ENCODE results near the gene WIPI1.

DNA sequence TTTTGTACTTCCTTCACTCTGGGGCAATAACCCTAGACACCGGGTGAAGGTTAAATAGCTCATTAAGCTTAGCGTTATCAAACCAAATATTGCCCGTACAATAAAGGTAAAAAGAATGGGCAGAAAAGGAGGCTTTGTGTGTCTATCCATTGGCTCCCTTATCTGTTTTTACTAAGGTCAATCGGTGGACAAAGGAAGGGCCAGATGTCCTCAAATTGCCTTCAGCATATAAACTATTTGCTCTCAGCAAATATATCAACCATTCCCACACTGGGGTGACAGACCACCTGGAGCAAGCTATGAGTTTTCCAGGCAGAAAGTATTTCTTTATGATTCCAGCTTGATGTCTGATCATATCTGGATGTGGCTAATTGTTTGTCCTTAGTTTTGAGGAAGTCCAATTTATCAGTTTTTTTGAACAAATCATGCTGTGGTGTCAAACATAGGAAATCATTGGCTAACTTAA lies 25.3 kb upstream of the WIPI1 start:
- no peak for TF ChIP-seq NEUROD1 (IDR thresholded peaks at IDR 0.05; ENCODE audit: borderline replicate concordance, low read depth, low read length, partially characterized antibody)
- TF ChIP-seq RBM22 (IDR thresholded peaks at IDR 0.05; ENCODE audit: low read depth, low read length, poor library complexity, severe bottlenecking): no peak
- TF ChIP-seq RBM39 (optimal IDR thresholded peaks at IDR 0.05; ENCODE audit: low read depth, low read length): no peak
- TF ChIP-seq, protein P1, sequence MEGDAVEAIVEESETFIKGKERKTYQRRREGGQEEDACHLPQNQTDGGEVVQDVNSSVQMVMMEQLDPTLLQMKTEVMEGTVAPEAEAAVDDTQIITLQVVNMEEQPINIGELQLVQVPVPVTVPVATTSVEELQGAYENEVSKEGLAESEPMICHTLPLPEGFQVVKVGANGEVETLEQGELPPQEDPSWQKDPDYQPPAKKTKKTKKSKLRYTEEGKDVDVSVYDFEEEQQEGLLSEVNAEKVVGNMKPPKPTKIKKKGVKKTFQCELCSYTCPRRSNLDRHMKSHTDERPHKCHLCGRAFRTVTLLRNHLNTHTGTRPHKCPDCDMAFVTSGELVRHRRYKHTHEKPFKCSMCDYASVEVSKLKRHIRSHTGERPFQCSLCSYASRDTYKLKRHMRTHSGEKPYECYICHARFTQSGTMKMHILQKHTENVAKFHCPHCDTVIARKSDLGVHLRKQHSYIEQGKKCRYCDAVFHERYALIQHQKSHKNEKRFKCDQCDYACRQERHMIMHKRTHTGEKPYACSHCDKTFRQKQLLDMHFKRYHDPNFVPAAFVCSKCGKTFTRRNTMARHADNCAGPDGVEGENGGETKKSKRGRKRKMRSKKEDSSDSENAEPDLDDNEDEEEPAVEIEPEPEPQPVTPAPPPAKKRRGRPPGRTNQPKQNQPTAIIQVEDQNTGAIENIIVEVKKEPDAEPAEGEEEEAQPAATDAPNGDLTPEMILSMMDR (IDR thresholded peaks at IDR 0.05 in 2 of 3, conservative IDR thresholded peaks at IDR 0.05 in 1 of 3; ENCODE audit: insufficient read depth in 2 of 3, low read depth in 1 of 3, low read length in 3 of 3): no peak
- TF ChIP-seq, protein P2, sequence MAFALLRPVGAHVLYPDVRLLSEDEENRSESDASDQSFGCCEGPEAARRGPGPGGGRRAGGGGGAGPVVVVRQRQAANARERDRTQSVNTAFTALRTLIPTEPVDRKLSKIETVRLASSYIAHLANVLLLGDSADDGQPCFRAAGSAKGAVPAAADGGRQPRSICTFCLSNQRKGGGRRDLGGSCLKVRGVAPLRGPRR (CRISPR knock-in tag; IDR thresholded peaks at IDR 0.05): no peak
- TF ChIP-seq, protein P3, sequence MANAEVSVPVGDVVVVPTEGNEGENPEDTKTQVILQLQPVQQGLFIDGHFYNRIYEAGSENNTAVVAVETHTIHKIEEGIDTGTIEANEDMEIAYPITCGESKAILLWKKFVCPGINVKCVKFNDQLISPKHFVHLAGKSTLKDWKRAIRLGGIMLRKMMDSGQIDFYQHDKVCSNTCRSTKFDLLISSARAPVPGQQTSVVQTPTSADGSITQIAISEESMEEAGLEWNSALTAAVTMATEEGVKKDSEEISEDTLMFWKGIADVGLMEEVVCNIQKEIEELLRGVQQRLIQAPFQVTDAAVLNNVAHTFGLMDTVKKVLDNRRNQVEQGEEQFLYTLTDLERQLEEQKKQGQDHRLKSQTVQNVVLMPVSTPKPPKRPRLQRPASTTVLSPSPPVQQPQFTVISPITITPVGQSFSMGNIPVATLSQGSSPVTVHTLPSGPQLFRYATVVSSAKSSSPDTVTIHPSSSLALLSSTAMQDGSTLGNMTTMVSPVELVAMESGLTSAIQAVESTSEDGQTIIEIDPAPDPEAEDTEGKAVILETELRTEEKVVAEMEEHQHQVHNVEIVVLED (CRISPR knock-in tag; IDR thresholded peaks at IDR 0.05): no peak
- TF ChIP-seq ZSCAN29 (IDR thresholded peaks at IDR 0.05): no peak
- TF ChIP-seq EWSR1 (IDR thresholded peaks at IDR 0.05; ENCODE audit: borderline replicate concordance, low read depth, partially characterized antibody): no peak
- TF ChIP-seq, protein P4, sequence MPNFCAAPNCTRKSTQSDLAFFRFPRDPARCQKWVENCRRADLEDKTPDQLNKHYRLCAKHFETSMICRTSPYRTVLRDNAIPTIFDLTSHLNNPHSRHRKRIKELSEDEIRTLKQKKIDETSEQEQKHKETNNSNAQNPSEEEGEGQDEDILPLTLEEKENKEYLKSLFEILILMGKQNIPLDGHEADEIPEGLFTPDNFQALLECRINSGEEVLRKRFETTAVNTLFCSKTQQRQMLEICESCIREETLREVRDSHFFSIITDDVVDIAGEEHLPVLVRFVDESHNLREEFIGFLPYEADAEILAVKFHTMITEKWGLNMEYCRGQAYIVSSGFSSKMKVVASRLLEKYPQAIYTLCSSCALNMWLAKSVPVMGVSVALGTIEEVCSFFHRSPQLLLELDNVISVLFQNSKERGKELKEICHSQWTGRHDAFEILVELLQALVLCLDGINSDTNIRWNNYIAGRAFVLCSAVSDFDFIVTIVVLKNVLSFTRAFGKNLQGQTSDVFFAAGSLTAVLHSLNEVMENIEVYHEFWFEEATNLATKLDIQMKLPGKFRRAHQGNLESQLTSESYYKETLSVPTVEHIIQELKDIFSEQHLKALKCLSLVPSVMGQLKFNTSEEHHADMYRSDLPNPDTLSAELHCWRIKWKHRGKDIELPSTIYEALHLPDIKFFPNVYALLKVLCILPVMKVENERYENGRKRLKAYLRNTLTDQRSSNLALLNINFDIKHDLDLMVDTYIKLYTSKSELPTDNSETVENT (CRISPR knock-in tag; IDR thresholded peaks at IDR 0.05): no peak
- no peak for TF ChIP-seq ZFP36 (IDR thresholded peaks at IDR 0.05; ENCODE audit: low read depth, low read length, partially characterized antibody)
- TF ChIP-seq NR2C2 (CRISPR knock-in tag; IDR thresholded peaks at IDR 0.05): no peak
- TF ChIP-seq NR2C2 (tag; IDR thresholded peaks at IDR 0.05): no peak
- TF ChIP-seq KLF6 (CRISPR knock-in tag; IDR thresholded peaks at IDR 0.05; ENCODE audit: borderline replicate concordance): no peak

Data from K562 (cell line).